Globus pallidus (tissue), 1 donor: ENCODE measurements around the gene ZMPSTE24.
"Not testable (repeated sequence)": the region's sequence is repeated elsewhere in the genome, so short reads cannot be mapped to it uniquely, and the experiment has no call there.

Experiments used
- DNase-seq: peaks from one replicate; pipeline ENCODE4 v3.0.0-alpha.2; 2015; ENCODE audit warnings: low spot score

ZMPSTE24 gene

DNA sequence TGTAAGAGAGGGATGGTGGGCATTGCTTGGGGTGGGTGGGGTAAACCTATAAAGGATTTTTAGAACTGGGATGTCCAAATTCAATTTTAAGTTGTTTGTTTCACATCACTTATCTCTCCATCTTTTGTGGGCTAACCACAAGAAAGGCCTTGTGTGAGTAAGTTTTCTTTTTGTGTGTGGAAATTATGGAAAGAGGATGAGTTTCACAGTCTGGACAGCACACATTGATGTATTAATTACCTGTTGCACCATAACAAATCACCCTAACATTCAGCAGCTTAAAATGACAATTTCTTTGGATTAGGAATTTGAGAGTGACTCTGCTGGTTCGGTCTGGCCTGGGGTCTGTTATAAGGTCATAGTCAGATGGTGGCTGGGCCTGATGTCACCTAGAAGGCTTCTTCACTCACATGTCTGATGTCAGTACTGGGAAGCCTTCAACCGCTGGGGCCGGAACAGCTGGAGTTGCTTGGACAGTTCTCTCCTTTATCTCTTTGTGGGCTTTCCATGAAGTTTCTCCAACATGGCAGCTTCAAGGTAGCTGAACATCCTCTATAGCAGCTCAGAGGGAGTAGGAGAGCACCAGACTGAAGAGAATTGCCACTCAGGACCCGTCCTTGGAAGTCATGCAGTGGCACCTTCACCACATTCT is 61.1 kb downstream of the ZMPSTE24 start:
- DNase-seq, result no peak

DNA sequence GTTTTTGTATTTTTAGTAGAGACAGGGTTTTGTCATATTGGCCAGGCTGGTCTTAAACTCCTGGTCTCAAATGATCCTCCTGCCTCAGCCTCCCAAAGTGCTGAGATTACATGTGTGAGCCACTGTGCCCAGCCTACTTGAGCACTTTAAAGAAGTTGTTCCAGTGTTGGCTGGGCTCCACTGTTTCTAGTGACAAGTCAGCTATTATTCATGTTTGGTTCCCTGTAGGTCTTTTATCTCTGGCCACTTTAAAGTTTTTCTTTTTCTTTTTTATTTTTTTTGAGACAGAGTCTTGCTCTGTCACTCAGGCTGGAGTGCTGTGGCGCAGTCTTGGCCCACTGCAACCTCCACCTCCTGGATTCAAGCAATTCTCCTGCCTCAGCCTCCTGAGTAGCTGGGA is 73.4 kb downstream of the ZMPSTE24 start:
- not testable (repeated sequence) for DNase-seq

DNA sequence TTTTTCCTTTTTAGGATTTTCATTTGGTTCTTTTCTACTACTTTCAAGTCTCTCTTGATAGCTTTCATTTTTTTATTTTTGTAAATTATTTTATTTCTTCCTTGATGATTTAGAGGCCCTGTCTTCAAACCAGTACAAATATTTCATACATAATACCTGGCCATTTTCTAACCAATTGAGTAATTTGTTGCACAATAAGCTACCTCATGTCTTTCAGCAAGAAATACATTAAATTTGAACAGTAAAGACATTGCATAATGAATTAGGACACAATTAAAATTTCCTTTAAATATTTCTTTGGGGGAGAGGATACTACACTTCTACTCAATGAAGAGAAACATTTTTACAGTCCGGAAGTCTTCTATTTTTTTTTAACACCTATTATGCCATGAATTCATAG is 74.7 kb downstream of the ZMPSTE24 start:
- no peak for DNase-seq

DNA sequence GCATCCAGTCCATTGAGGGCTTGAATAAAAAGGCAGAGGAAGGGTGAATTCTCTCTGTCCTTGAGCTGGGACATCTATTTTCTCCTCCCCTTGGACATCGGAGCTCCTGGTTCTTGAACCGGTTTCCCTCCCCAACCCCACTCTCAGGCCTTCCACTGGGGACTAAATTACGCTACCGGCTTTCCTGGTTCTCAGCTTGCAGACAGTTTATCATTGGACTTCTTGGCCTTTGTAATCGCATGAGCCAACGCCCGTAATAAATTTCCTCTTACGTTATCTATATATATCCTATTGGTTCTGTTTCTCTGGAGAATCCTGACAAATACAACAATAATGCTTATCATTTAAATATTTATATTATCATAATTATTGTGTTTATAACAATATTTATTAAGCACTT is 79.4 kb downstream of the ZMPSTE24 start:
- DNase-seq, result no peak

DNA sequence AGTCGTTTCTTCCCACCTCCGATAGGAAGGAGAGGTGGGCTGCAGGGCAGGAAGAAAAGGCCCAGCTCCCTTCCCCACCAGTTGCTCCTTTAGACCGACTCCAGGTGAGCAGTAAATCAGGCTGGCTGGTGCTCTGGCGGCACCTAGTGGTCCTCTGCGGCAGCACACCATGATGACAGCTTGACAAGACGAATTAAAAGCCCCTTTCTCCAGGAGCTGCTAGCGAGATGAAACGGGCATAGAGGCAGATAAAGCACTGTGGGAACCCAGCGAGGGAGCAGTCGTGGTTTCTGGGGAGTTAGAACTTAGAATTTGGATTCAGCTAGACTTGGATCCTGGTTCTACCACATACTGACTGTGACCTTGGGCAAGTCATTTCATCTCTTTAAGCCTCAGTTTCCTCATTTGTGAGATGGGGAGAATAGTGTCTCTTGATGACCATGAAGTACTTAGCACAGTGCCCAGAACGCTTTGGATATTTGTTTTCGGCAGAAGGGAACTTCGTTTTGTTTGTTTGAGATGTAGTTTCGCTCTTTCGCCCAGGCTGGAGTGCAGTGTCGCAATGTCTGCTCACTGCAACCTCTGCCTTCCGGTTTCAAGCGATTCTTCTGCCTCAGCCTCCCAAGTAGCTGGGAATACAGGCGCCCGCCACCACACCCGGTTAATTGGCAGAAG is 80.8 kb downstream of the ZMPSTE24 start:
- DNase-seq, result peak; percentile 69

DNA sequence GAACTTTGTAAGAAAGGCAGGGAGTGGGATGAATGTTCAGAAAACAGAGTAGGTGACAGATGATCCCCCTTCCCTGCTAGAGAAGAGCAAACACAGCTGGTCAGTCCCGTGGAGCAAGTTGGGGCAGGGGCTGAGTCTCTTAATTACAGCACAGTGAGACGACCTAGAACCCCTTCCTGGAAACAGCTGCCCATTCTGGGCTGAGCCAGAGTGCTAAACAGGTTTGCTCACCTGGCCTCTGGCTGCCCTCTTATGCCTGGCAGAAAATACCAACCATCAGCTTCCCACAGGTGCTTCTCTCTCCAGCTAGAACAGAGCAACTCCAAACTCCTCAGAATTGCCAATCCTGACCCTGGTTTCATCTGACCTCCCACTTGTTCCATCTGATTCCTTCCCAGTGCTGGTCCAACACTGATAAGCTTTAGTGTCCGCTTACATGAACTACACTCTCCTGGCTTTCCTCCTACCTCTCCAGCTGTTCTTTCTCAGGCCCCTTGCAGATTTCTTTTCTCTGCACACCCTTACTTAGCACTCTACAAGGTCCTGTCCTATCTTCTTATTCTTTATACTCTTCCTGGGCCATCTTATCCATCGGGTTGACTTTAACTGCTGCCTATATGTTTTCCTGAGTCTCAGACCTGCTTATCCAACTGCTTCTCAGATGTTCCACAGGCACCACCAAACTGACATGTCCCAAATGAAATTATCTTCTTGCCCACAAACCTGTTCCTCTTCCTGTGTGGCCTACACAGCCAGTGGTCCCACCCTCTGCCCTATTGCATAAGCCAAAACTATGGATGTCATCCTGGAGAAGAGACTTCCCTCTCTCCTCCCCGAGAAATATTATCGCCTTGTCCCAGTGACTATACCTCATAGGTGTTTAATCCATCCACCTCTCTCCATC is 81.6 kb downstream of the ZMPSTE24 start:
- DNase-seq, result no peak

DNA sequence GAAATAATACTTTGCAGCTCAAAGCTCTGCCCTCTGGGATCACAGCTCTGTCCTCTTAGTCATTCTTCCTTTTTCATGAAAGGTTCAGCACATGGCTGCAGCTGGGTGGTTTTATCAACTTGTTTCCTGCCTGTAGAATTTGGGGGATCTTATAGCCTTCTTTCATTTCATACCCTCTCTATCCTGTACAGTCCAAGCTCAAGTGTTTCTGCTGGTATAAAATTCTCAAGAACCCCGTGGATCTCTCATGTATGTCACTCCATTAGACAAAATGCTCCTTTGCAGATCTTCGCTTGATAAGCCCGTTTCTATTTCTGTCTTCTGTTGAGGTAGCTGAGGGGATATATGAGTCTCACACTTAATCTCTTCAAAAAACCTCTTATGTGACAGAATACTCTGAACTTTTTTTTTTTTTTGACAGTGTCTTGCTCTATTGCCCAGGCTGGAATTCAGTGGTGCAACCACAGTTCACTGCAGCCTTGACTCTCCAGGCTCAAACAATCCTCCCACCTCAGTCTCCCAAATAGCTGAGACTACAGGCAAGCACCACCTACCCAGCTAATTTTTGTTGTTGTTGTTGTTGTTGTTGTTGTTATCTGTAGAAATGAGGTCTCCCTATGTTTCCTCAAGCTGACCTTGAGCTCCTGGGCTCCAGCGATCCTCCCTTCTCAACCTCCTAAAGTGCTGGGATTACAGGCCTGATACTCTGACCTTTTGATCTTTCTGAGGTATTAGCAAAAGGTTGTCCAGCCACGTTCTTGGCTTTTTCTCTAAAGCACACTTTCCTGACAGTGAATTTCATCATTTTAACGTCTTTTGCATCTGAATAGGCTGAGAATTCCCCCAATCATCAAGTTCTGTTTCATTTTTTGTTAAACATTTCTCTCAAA is 83.7 kb downstream of the ZMPSTE24 start:
- DNase-seq, result no peak

DNA sequence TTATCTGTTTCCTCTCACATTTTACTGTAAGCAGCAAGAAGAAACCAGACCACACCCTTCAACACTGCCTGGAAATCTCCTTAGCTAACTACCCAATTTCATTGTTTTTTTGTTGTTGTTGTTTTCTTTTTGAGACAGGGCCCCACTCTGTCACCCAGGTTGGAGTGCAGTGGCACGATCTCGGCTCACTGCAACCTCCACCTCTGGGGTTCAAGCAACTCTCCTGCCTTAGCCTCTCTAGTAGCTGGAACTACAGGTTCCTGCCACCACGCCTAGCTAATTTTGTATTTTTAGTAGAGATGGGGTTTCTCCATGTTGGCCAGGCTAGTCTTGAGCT is 84.3 kb downstream of the ZMPSTE24 start:
- DNase-seq, result not testable (repeated sequence)
